GM18870 (cell line): ENCODE results near the gene SPRR1A.
"Not testable (repeated sequence)": the region's sequence is repeated elsewhere in the genome, so short reads cannot be mapped to it uniquely, and the experiment has no call there.

Experiments
- ATAC-seq: cut with Tn5 transposase; IDR thresholded peaks from one replicate; pipeline ENCODE4 v1.9.1; 2021; ENCODE audit warnings: moderate library complexity; ENCODE audit not compliant: unreplicated experiment

Gene SPRR1A

GRCh38 chr1:152972196-152972886, 11.5 kb upstream of the SPRR1A start:
- ATAC-seq, result no peak

DNA sequence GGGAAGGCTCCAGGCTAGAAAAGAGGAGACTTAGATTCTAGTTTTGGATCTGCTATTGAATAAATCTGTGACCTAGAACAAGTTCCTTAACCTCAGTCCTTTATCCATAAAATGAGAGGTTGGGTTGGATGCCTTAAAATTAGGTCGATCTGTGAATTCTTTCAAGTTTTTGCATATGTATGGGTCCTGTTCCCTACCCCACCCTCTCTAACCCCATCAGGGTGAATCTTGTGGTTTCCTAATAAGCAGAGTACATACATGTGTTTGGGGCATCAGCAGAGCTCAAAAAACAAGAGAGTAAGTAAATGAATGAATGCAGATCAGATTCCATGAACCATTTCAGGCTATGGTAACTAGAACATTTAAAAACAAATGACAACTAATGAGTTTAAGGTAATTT, 7.2 kb upstream of the SPRR1A start:
- ATAC-seq, result no peak

DNA sequence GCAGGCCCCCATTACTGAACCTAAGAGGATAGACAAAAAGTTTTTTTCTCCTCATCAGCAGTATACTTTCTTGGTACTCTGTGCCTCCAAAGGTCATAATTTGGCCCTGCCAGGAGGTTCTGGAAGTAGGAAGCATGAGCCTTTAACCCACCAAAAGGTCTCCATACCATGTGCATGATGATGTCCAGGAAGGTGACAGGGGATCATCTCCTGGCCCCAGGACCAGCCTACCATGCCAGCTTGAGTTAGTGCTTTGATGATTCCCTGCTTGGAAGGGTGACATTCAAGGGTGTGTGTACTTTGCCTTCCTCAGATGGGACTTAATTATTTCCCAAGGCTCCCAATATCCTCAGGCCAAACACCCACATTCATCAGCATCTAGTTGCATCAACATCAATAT, 6.3 kb upstream of the SPRR1A start:
- no peak for ATAC-seq

GRCh38 chr1:152980676-152981075, 3.2 kb upstream of the SPRR1A start:
- ATAC-seq, result no peak

DNA sequence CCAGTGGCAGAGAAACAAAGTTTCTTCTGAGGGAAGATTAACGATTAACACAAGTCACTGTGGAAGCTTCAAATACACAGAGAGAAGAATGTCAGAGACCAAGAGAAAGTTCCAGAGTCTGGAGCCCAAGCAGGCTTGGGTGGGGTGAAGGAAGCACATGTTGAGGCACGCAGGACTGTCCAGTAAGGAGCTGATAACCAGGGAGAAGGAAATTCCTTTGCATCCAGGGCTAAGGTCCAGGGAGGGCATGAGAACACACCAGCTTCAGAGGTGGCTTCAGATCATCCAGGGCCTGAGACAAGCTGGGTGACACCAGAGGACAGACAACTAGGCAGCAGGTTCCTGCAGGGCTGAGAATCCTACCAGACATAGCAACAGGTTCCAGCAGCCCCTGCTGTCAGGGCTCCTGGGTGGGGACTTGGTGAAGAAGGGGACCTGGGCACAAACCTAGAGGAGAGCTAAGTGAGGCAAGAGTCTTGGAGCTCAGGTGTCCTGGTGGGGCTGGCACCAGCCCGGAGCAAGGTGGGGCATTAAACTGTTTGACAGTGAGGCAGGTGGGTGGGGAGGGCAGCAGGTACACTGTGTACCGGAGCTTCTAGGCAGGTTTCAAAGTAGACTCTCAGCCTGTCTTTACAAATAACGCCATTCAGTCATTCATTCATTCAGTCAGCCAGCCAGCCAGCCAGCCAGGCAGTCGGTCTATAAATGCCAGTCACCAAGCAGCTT, 2.6 kb upstream of the SPRR1A start:
- ATAC-seq, result no peak

- ATAC-seq, result no peak
Observed at GRCh38 chr1:152982076-152982475, 1.8 kb upstream of the SPRR1A start.

- ATAC-seq, result no peak
Observed at GRCh38 chr1:152983234-152983633, 647 bp upstream of the SPRR1A start.

- no peak for ATAC-seq
Observed at GRCh38 chr1:152986578-152986977, 2.7 kb downstream of the SPRR1A start.

DNA sequence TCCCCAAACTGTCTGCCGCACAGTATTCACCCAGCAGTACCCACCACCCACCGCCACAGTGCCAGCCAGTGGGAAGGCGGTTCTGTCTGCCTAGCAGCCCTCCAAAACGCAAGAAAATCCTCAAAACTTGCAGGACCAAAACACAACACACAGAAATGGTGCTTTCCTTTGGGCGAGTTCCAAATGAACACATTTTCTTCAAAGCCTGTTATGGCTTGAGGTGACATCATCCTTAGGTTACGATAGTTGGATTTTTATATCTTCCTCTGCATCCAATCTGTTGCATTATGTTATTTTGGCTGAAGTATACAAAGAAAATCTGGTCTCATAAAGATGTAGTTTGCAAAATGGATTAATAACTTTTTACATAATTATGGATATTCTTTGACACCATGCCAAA, 9.3 kb downstream of the SPRR1A start:
- no peak for ATAC-seq

- no peak for ATAC-seq
Observed at GRCh38 chr1:152995842-152996241, 12.0 kb downstream of the SPRR1A start.

DNA sequence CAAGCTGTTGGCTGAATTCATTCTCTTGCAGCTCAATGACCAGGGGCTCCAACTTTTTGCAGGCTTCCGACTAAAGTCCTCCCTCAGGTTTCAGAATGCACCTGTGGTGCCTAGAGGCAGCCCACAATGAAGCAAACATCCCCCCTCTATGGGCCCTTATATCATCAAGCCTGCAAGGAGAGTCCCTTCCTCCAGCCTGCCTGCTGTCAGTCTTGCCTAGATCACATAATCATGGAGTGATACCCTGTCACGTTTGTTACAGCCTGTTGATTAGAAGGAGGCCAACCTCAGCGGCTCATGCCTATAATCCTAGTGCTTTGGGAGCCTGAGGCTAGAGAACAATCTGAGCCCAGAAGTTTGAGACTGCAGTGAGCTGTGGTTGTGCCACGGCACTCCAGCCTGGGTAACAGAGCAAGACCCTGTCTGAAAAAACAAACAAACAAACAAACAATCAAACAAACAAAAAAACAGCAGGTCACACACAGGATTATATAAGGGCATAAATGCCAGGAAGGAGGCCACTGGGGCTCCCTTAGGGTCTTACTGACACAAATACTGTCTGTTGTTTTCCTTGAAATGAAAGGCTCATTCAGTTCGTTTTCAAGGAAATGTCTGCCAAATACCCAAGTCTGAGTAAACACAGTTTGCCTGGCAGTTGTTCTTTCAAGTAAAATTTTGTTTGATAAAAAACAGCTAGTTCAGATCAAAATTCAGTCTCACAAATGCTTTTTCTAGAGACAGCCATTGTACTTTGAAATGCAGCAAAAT, 12.9 kb downstream of the SPRR1A start:
- no peak for ATAC-seq

DNA sequence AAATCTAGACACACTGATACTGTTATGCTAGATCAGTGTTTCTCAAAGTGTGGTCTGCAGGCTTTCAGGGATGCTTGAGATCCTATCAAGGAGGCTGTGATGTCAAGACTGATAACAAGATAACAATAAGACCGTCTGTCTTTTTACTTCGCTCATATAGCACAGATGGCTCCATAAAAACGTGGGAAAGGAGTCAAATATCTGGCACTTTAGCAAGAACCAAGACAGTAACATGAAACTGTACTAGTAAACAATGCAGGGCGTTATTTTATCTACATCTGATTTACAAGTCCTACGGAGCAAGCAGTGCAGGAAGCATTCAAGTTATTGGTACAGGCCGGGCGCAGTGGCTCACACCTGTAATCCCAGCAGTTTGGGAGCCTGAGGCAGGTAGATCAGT, 14.0 kb downstream of the SPRR1A start:
- no peak for ATAC-seq

GRCh38 chr1:152998476-152998875, 14.6 kb downstream of the SPRR1A start:
- ATAC-seq, result no peak

DNA sequence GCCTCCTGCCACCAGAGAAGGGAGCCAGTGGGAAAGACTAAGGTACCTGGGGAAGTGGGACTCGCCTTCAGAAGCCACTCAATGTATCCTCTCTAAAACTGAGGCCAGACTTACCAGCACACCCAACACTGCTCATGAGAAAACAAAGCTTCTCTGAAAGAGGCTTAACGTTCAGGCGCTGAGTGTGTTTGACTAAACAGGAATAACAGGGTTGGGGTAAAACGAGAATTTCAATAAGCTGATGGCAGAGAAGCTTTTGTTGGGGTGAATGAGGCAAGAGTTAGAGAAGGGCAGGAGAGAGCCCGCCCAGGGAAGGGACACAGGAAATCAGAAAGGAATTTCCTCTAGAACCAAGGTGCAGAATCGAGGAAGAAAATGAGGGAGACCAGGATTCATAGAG, 15.9 kb downstream of the SPRR1A start:
- ATAC-seq, result no peak

GRCh38 chr1:153000294-153000693, 16.4 kb downstream of the SPRR1A start:
- no peak for ATAC-seq

DNA sequence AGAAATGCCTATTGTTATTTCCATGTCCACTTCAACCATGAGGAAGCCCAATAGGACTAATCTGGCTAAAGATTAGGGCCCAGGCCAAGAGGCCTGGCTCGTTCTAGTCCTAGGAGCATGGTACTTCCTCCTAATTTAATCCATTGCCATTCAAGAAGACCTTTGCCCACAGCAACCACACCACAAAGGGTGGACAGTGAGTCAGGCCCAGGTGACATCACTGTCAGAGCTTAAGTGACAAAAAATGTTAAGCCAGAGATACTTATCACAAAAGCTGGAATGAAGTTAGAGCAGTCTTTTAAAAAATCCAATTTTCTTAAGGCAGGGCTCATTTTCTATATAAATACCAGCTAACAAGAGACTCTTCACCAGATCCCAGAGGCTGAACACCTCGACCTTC, 17.5 kb downstream of the SPRR1A start, which contains the start of gene SPRR3:
TSS of gene SPRR3 (plus strand) at position 368 of the 400 bp plus-strand sequence. CDS start 1,272 bp downstream, outside the sequence.
- no peak for ATAC-seq

DNA sequence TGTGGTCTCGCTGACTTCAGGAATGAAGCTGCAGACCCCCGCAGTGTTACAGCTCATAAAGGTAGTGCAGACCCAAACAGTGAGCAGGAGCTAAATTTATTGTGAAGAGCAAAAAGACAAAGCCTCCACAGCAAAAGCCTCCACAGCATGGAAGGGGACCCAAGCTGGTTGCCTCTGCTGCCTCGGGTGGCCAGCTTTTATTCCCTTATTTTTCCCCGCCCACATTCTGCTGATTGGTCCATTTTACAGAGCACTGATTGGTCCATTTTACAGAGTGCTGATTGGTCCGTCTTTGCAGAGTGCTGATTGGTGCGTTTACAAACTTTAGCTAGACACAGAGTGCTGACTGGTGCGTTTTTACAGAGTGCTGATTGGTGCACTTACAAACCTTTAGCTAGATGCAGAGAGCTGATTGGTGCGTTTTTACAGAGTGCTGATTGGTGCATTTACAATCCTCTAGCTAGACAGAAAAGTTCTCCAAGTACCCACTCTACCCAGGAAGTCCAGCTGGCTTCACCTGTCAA, 27.4 kb downstream of the SPRR1A start:
- ATAC-seq, result not testable (repeated sequence)

DNA sequence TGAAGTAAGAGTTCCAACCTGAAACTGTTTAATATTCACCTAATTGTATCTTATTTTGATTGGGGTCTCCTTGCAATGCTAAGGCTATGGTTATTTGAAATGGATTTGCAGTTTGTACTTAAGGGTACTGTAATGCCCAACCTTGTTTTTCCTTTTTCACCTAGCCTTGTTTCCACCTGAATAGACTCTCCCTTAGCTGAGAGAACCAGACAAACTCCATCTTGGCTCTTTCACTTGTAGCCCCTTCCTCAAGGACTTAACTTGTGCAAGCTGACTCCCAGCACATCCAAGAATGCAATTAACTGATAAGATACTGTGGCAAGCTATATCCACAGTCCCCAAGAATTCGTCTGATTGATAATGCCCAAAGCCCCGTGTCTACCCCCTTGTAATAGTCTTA, 37.9 kb downstream of the SPRR1A start:
- ATAC-seq, result not testable (repeated sequence)

GRCh38 chr1:153022340-153022739, 38.5 kb downstream of the SPRR1A start:
- ATAC-seq, result not testable (repeated sequence)

GRCh38 chr1:153023109-153023508, 39.2 kb downstream of the SPRR1A start:
- no peak for ATAC-seq

DNA sequence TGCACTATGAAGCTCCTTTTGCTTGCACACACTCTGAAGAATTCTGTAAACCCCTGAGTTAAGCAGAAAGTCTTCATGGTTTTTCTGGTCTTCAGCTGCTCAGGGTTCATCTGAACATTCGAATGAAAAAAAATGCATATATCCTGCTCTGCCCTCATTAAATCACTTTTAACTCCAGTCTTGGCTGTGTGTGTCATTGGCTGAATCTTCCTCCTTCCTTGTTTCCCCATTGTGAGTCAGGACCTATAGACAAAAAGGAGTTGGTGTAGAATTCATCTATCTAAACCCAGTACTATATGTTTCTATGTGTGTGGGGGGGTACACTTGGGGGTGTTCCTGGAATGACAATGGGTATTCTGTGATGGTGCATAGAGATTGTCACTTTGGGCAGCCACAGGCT, 40.5 kb downstream of the SPRR1A start:
- ATAC-seq, result no peak
